Cardiac muscle cell (in vitro differentiated cells and primary cell): ENCODE data around the gene ZNF487. TPM values are rescaled to one million over a fixed set of nuclear protein-coding genes. Genes with fewer than 3 reads are reported as not detected.

Source experiments
- DNase-seq, 2 donors: peaks; one replicate each; pipeline versions ENCODE4 v3.0.0 to v3.0.0-alpha.2; 2010 to 2017; ENCODE audit warnings: low read depth in 1 of 2, low spot score in 1 of 2
- H3K27ac ChIP-seq: fragments of 200-600 bp; sonication (generic); 2 replicates; pipeline ENCODE4 v1.5.1; 2016
- H3K27me3 ChIP-seq: fragments of 200-600 bp; sonication (generic); 2 replicates; pipeline ENCODE4 v1.6.0; 2016; ENCODE audit warnings: control low read depth
- H3K36me3 ChIP-seq: fragments of 200-600 bp; sonication (generic); 2 replicates; pipeline ENCODE4 v1.5.1; 2016; ENCODE audit warnings: control low read depth
- H3K4me1 ChIP-seq: fragments of 200-600 bp; sonication (generic); 2 replicates; pipeline ENCODE4 v1.8.1; 2017; ENCODE audit warnings: low read depth, mild to moderate bottlenecking, mixed run types
- H3K4me3 ChIP-seq: fragments of 200-600 bp; sonication (generic); 2 replicates; pipeline ENCODE4 v1.5.1; 2016; ENCODE audit warnings: mild to moderate bottlenecking
- H3K9me3 ChIP-seq: fragments of 200-600 bp; sonication (generic); 2 replicates; pipeline ENCODE4 v1.5.1; 2017; ENCODE audit warnings: low read depth, mild to moderate bottlenecking, control low read depth
- CTCF ChIP-seq: IDR thresholded peaks from 2 replicates; pipeline ENCODE4 v1.5.1; 2012; ENCODE audit warnings: low read depth, mild to moderate bottlenecking, low read length
- polyA plus RNA-seq: library from polyadenylated mRNA; unstranded; fragments of >200 nt; fragmentation: Nextera tagmentation; extraction: Ambion mirVana; gene quantifications from 2 replicates; pipeline ENCODE4 v1.2.1, GENCODE V29; 2016
- total RNA-seq: library from RNA; depleted of rRNA; stranded (reverse); fragments of >200 nt; gene quantifications from 2 replicates; pipeline ENCODE4 v1.2.3, GENCODE V29; 2016

Gene ZNF487
- total and polyA plus RNA-seq, 2 experiments from 2014 or later = 6.0 to 9.0 TPM

GRCh38 chr10:43471146-43471545 lies 34.2 kb downstream of the ZNF487 start:
- no peak for TF ChIP-seq CTCF
- Histone ChIP-seq H3K4me1 (no peaks in the 10 kb centered on the region), H3K4me3 (no peak overlapping the region), H3K36me3 (no peaks in the 10 kb centered on the region), H3K9me3 (no peaks in the 10 kb centered on the region), H3K27me3 (no peaks in the 10 kb centered on the region), H3K27ac (no peak overlapping the region)
- DNase-seq = no peak

- DNase-seq = no peak
- Histone ChIP-seq H3K4me3 (no peak overlapping the region), H3K36me3 (no peaks in the 10 kb centered on the region), H3K27me3 (no peaks in the 10 kb centered on the region), H3K4me1 (no peaks in the 10 kb centered on the region), H3K27ac (no peak overlapping the region), H3K9me3 (no peaks in the 10 kb centered on the region)
- no peak for TF ChIP-seq CTCF
Measured at GRCh38 chr10:43471935-43472720, 35.2 kb downstream of the ZNF487 start.

GRCh38 chr10:43479275-43479674 lies 42.4 kb downstream of the ZNF487 start:
- Histone ChIP-seq H3K36me3 (no peaks in the 10 kb centered on the region), H3K9me3 (no peaks in the 10 kb centered on the region), H3K4me3 (no peak overlapping the region), H3K27ac (no peak overlapping the region), H3K27me3 (no peaks in the 10 kb centered on the region), H3K4me1 (no peaks in the 10 kb centered on the region)
- no peak for TF ChIP-seq CTCF
- DNase-seq = no peak

- TF ChIP-seq CTCF = no peak
- no peak for DNase-seq
Measured at GRCh38 chr10:43482319-43483078, 45.6 kb downstream of the ZNF487 start.

GRCh38 chr10:43491855-43492254 lies 54.9 kb downstream of the ZNF487 start:
- no peaks in the 10 kb centered on the region for H3K36me3 ChIP-seq
- no peaks in the 10 kb centered on the region for H3K9me3 ChIP-seq
- no peak overlapping the region for H3K27ac ChIP-seq
- DNase-seq = no peak
- no peak for TF ChIP-seq CTCF
- no peak overlapping the region for H3K4me3 ChIP-seq
- H3K27me3 ChIP-seq = no peaks in the 10 kb centered on the region
- H3K4me1 ChIP-seq = no peaks in the 10 kb centered on the region

More at GRCh38 chr10:43482319-43483078, 45.6 kb downstream of the ZNF487 start:
- H3K4me3 ChIP-seq = no peak overlapping the region
- H3K4me1 ChIP-seq = no peaks in the 10 kb centered on the region
- H3K27me3 ChIP-seq = no peaks in the 10 kb centered on the region
- H3K36me3 ChIP-seq = no peaks in the 10 kb centered on the region
- no peak overlapping the region for H3K27ac ChIP-seq
- H3K9me3 ChIP-seq = no peaks in the 10 kb centered on the region
